GM03348 (cell line): Measurements from ENCODE around the gene PHKB.

Experiments used
- DNase-seq: peaks from one replicate; pipeline ENCODE4 v3.0.0; 2012; ENCODE audit warnings: low spot score

PHKB gene

GRCh38 chr16:47693226-47693625 lies 232.1 kb downstream of the PHKB start:
- DNase-seq: no peak

GRCh38 chr16:47694543-47694942 lies 233.4 kb downstream of the PHKB start:
- no peak for DNase-seq

GRCh38 chr16:47695756-47696155 lies 234.6 kb downstream of the PHKB start:
- DNase-seq: no peak

- DNase-seq: no peak
Measured at GRCh38 chr16:47697826-47698225, 236.7 kb downstream of the PHKB start.

GRCh38 chr16:47699106-47699505 lies 238.0 kb downstream of the PHKB start:
- no peak for DNase-seq

- DNase-seq: no peak
Measured at GRCh38 chr16:47700857-47701587, 239.9 kb downstream of the PHKB start.

- no peak for DNase-seq
Measured at GRCh38 chr16:47705266-47705665, 244.1 kb downstream of the PHKB start.

GRCh38 chr16:47711809-47712208 lies 250.7 kb downstream of the PHKB start:
- no peak for DNase-seq

- DNase-seq: no peak
Measured at GRCh38 chr16:47712276-47713224, 251.4 kb downstream of the PHKB start.

GRCh38 chr16:47713225-47713595 lies 252.1 kb downstream of the PHKB start:
- peak; percentile 38 for DNase-seq

- DNase-seq: no peak
Measured at GRCh38 chr16:47715442-47716083, 254.4 kb downstream of the PHKB start.

GRCh38 chr16:47716571-47716970 lies 255.4 kb downstream of the PHKB start:
- DNase-seq: no peak

GRCh38 chr16:47719713-47720112 lies 258.6 kb downstream of the PHKB start:
- no peak for DNase-seq

- no peak for DNase-seq
Measured at GRCh38 chr16:47721006-47721637, 260.0 kb downstream of the PHKB start.

- no peak for DNase-seq
Measured at GRCh38 chr16:47722046-47722445, 260.9 kb downstream of the PHKB start.

- DNase-seq: no peak
Measured at GRCh38 chr16:47724115-47724785, 263.1 kb downstream of the PHKB start.

- no peak for DNase-seq
Measured at GRCh38 chr16:47725188-47725695, 264.1 kb downstream of the PHKB start.

GRCh38 chr16:47726031-47726675 lies 265.0 kb downstream of the PHKB start:
- DNase-seq: no peak

- no peak for DNase-seq
Measured at GRCh38 chr16:47727131-47727530, 266.0 kb downstream of the PHKB start.

- DNase-seq: no peak
Measured at GRCh38 chr16:47728205-47728604, 267.1 kb downstream of the PHKB start.

- DNase-seq: no peak
Measured at GRCh38 chr16:47729701-47730100, 268.6 kb downstream of the PHKB start.
